PC-3 (cell line): ENCODE data around the gene ZCCHC2. TPM values are rescaled to one million over a fixed set of nuclear protein-coding genes. Genes with fewer than 3 reads are reported as not detected.

ENCODE experiments used
- ATAC-seq: fragments of 200-7000 bp; cut with Tn5 transposase; 2 replicates; pipeline ENCODE4 v1.9.1; 2020; ENCODE audit warnings: mild to moderate bottlenecking, moderate library complexity
- BruUV-seq: library from RNA; stranded (reverse); fragments of 400-500 nt; replicated peaks from 2 replicates; lab custom pipeline; 2021; lab: Mats Ljungman, UMichigan
- CTCF ChIA-PET: fragments of 300-600 bp; sonication (Branson Sonifier 250); formaldehyde crosslinking; loops from one replicate; lab custom pipeline; 2022; ENCODE audit warnings: antibody characterized with exemption; lab: Charles Lee
- POLR2A ChIA-PET: fragments of 300-600 bp; sonication (Branson Sonifier 250); formaldehyde crosslinking; loops from one replicate; lab custom pipeline; 2022; ENCODE audit warnings: antibody characterized with exemption; ENCODE audit not compliant: unreplicated experiment; lab: Charles Lee
- DNase-seq: peaks from one replicate; pipeline ENCODE4 v3.0.0-alpha.2; 2015
- H2AFZ ChIP-seq: fragments of 300-600 bp; sonication (generic); 2 replicates; pipeline ENCODE4 v1.6.0; 2016; ENCODE audit warnings: antibody characterized with exemption, low read length
- H3F3A ChIP-seq: fragments of 300-600 bp; sonication (generic); one replicate; pipeline ENCODE4 v1.6.0; 2017; ENCODE audit warnings: antibody characterized with exemption, low read length, control low read depth, mild to moderate bottlenecking; ENCODE audit not compliant: unreplicated experiment
- H3K27ac ChIP-seq: fragments of 300-600 bp; sonication (generic); 2 replicates; pipeline ENCODE4 v1.5.1; 2016; ENCODE audit warnings: mild to moderate bottlenecking, low read length
- H3K27me3 ChIP-seq: fragments of 300-600 bp; sonication (generic); 2 replicates; pipeline ENCODE4 v1.6.1; 2016; ENCODE audit warnings: low read length, mixed read lengths
- H3K36me3 ChIP-seq: fragments of 300-600 bp; sonication (generic); 2 replicates; pipeline ENCODE4 v1.6.1; 2016; ENCODE audit warnings: low read depth, mixed run types, low read length, mixed read lengths
- H3K4me1 ChIP-seq: fragments of 300-600 bp; sonication (generic); 2 replicates; pipeline ENCODE4 v1.5.1; 2016; ENCODE audit warnings: low read length; ENCODE audit not compliant: insufficient read depth
- H3K4me2 ChIP-seq: fragments of 300-600 bp; sonication (generic); 2 replicates; pipeline ENCODE4 v1.6.0; 2016; ENCODE audit warnings: low read length
- H3K4me3 ChIP-seq: fragments of 300-600 bp; sonication (generic); 2 replicates; pipeline ENCODE4 v1.5.1; 2016; ENCODE audit warnings: mild to moderate bottlenecking, low read length, mixed read lengths
- H3K79me2 ChIP-seq: fragments of 300-600 bp; sonication (generic); 2 replicates; pipeline ENCODE4 v1.6.1; 2017; ENCODE audit warnings: low read length, mixed read lengths
- H3K9ac ChIP-seq: fragments of 300-600 bp; sonication (generic); 2 replicates; pipeline ENCODE4 v1.6.0; 2016; ENCODE audit warnings: mild to moderate bottlenecking, low read length
- H3K9me2 ChIP-seq: fragments of 300-600 bp; sonication (generic); replicated peaks from 2 replicates; pipeline ENCODE4 v1.6.1; 2016; ENCODE audit warnings: mixed run types, low read length, mixed read lengths
- H3K9me3 ChIP-seq: fragments of 300-600 bp; sonication (generic); 2 replicates; pipeline ENCODE4 v1.6.1; 2016; ENCODE audit warnings: low read length, mixed read lengths
- H4K20me1 ChIP-seq: fragments of 300-600 bp; sonication (generic); 2 replicates; pipeline ENCODE4 v1.6.1; 2016; ENCODE audit warnings: low read length, mixed read lengths
- CTCF ChIP-seq: fragments of 300-600 bp; sonication (generic); conservative IDR thresholded peaks from 2 replicates; pipeline ENCODE4 v1.5.1; 2017; ENCODE audit warnings: antibody characterized with exemption, low read depth, mild to moderate bottlenecking, low read length
- EZH2 ChIP-seq: fragments of 300-600 bp; sonication (generic); IDR thresholded peaks from one replicate; pipeline ENCODE4 v1.6.1; 2017; ENCODE audit warnings: antibody characterized with exemption, mild to moderate bottlenecking, low read length; ENCODE audit not compliant: unreplicated experiment
- EZH2phosphoT487 ChIP-seq: fragments of 300-600 bp; sonication (generic); IDR thresholded peaks from 2 replicates; pipeline ENCODE4 v1.6.1; 2018; ENCODE audit warnings: mild to moderate bottlenecking, antibody characterized with exemption, low read length, borderline replicate concordance
- intact Hi-C: fragments of 100-400 bp; cut with micrococcal nuclease; formaldehyde crosslinking; loops from 2 replicates; pipeline ENCODE4 v1.9.0; 2023
- total RNA-seq: library from RNA; depleted of rRNA; stranded (reverse); fragments of >200 nt; gene quantifications from 2 replicates; pipeline ENCODE4 v1.2.3, GENCODE V29; 2014

Gene ZCCHC2
- total RNA-seq, 1 experiment from 2014 or later: 17.3 TPM

DNA sequence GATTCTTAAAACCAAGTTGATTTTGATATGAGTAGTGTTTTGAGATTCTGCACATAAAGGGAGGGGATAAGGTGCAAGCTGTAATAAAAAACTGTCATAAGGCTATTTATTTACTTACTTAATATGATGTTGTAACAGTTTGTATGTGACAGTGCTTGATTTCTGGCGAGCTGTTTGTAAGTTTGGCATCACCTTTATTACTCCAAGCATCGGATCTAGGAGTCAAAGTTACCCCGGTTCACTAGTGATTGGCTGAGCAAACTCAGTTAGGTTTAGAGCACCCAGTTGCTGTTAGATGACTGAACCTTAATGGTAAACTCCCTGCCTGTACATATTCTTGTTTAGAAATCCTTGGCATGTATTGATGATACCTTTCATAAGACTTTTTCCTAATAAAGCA is 16.1 kb downstream of the ZCCHC2 start:
- CTCF ChIA-PET: no interaction called here

GRCh38 chr18:62539284-62540165 is 16.7 kb downstream of the ZCCHC2 start:
- Histone ChIP-seq H3K27ac (no peak overlapping the region), H3K4me1 (peaks cover 24% of the 10 kb centered on the region), H3K9me3 (no peaks in the 10 kb centered on the region), H3K4me2 (no peak overlapping the region), H4K20me1 (0 out of 2 replicates have a peak, but pooled peaks cover 9% of the 10 kb centered on the region), H3K79me2 (peaks cover 49% of the 10 kb centered on the region), H3K9me2 (no peaks in the 10 kb centered on the region), H3K9ac (no peak overlapping the region), H3K27me3 (no peaks in the 10 kb centered on the region), H3F3A (peaks cover 5% of the 10 kb centered on the region), H3K36me3 (peaks cover 3% of the 10 kb centered on the region; the same call in 1 of the 2 replicates), H3K4me3 (no peak overlapping the region), H2AFZ (no peak overlapping the region)
- no peak for ATAC-seq
- DNase-seq: no peak
- intact Hi-C loops: no loop called here
- no TSS peak for BruUV-seq
- CTCF ChIA-PET: no interaction called here
- TF ChIP-seq CTCF: no peak
- TF ChIP-seq EZH2: no peak
- TF ChIP-seq EZH2phosphoT487: no peak
- POLR2A ChIA-PET: no interaction called here

More for the DNA sequence above, 16.1 kb downstream of the ZCCHC2 start:
- H3K9ac ChIP-seq: no peak overlapping the region
- H3K4me3 ChIP-seq: no peak overlapping the region
- H3K27me3 ChIP-seq: no peaks in the 10 kb centered on the region
- no peak for DNase-seq
- no peak overlapping the region for H3K27ac ChIP-seq
- H3K9me2 ChIP-seq: no peaks in the 10 kb centered on the region
- intact Hi-C loops: no loop called here
- H3K79me2 ChIP-seq: peaks cover 56% of the 10 kb centered on the region
- POLR2A ChIA-PET: no interaction called here
- no peak for TF ChIP-seq EZH2
- no peak for TF ChIP-seq EZH2phosphoT487
- TF ChIP-seq CTCF: no peak
- BruUV-seq: no TSS peak
- peaks cover 24% of the 10 kb centered on the region for H3K4me1 ChIP-seq
- H3K36me3 ChIP-seq: no peaks in the 10 kb centered on the region; the same call in 1 of the 2 replicates
- 0 out of 2 replicates have a peak, but pooled peaks cover 9% of the 10 kb centered on the region for H4K20me1 ChIP-seq
- no peak overlapping the region for H3K4me2 ChIP-seq
- H3K9me3 ChIP-seq: no peaks in the 10 kb centered on the region
- no peak overlapping the region for H2AFZ ChIP-seq
- peaks cover 5% of the 10 kb centered on the region for H3F3A ChIP-seq
- ATAC-seq: no peak

GRCh38 chr18:62543021-62543420 is 20.2 kb downstream of the ZCCHC2 start:
- Histone ChIP-seq H3K4me3 (no peak overlapping the region), H3K79me2 (peaks cover 15% of the 10 kb centered on the region), H3K27ac (no peak overlapping the region), H3K9me2 (no peaks in the 10 kb centered on the region), H2AFZ (no peak overlapping the region), H3F3A (no peaks in the 10 kb centered on the region), H3K4me2 (no peak overlapping the region), H3K36me3 (peaks cover 8% of the 10 kb centered on the region; the same call in 1 of the 2 replicates), H3K4me1 (peaks cover 5% of the 10 kb centered on the region), H3K27me3 (no peaks in the 10 kb centered on the region), H3K9ac (no peak overlapping the region), H3K9me3 (no peaks in the 10 kb centered on the region), H4K20me1 (no peaks in the 10 kb centered on the region)
- TF ChIP-seq CTCF (no peak), EZH2 (no peak), EZH2phosphoT487 (no peak)
- DNase-seq: no peak
- intact Hi-C loops: no loop called here
- BruUV-seq: no TSS peak
- POLR2A ChIA-PET: no interaction called here
- no peak for ATAC-seq
- CTCF ChIA-PET: no interaction called here
